ENCODE measurements around the gene RAB4B.
"Not testable (repeated sequence)": the region's sequence is repeated elsewhere in the genome, so short reads cannot be mapped to it uniquely, and the experiment has no call there.

Gene RAB4B

DNA sequence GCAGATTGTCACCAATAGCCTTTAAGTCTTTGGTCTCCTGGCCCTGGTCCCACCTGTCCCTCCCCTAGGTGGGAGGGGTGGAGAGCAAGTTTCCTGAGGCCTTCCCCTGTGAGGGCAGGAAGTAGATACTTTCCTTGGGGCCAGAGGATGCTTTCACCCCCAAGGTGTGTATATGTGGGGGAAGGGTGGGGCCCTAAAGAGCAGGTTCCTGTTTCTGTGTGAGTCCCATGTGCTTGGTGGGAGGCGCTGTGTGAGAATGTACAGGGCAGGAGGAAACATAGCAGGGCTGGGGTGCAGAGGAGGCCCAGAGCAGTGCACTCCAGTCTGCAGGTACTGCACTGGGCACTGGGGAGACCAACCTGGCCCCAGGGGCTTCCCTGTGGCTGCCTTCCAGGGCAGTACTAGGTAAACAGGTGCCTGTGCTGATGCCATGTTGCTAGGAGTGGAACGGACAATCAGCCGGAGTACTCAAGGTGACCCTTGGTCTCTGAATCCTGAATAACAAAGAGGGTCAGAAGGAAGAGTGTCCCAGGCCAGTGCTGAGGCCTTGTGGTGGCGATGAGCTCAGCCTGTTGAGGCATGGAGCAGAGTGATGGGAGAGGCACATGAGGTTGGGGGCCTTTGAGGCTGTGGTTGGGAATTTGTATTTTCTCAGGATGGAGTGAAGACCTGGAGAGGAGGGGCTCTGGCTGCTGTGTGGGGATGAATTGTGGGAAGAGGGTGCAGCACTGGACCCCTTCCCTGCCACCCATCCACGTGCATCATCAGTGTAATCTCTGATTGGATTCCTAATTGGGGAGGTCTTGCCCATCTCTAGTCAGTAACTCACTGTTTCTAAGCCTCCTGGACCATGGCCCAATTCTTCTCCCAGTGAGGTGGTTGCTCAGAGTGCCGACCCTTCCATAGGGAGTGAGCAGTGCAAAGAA, 26.1 kb downstream of the RAB4B start:
- DNase-seq (ENCODE audit: low read depth): no peak

DNA sequence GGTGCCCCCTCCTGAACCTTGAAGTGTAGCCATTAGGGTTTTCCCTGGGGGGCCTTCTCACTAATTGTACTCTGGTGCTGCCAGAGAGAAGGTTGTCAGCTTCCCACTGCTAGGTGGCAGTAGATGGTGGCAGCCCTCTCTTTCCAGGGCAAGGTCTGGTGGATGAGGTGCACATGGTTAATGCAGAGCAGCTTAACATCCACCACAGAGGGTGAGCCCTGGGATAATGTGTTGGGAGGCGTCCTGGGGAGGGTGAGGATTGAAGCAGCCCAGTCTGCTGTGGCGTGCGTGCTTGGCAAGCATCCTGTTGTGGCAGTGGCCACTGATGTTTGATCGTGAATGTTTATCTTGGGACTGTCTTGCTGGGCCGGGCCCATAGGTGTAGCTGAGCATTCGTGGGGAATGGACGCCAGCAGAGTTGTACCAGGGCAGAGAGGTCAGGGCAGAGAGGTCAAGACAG, 26.8 kb downstream of the RAB4B start:
- no peak for DNase-seq (ENCODE audit: low read depth)

DNA sequence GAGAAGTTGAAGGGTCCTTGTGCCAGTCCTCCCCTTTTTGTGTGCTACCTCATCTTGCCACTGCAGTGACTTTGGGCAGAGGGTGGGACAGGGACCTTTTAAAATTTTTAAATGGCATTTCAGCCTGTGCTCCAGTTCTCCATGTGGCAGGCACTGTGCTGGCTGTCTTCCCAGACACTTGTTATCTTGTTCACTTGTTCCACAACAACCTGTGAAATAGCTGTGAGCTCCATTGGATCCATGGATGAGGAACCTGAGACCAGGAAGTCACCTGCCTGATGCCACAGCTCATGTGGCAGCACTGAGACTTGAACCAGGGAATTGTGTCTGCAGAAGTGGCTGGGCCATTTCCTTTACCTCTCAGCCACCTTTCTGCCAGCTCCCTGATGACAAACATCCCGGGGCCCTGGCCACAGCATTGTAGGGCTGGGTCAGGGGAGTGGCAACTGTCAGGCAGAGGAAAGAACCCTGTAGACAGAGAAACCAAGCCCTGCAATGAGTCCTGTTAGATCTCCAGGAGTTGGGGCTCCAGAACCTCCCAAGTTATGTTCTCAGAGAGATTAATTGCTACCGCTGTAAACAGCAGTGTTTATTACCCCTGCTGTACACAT, 27.3 kb downstream of the RAB4B start:
- no peak for DNase-seq (ENCODE audit: low read depth)

DNA sequence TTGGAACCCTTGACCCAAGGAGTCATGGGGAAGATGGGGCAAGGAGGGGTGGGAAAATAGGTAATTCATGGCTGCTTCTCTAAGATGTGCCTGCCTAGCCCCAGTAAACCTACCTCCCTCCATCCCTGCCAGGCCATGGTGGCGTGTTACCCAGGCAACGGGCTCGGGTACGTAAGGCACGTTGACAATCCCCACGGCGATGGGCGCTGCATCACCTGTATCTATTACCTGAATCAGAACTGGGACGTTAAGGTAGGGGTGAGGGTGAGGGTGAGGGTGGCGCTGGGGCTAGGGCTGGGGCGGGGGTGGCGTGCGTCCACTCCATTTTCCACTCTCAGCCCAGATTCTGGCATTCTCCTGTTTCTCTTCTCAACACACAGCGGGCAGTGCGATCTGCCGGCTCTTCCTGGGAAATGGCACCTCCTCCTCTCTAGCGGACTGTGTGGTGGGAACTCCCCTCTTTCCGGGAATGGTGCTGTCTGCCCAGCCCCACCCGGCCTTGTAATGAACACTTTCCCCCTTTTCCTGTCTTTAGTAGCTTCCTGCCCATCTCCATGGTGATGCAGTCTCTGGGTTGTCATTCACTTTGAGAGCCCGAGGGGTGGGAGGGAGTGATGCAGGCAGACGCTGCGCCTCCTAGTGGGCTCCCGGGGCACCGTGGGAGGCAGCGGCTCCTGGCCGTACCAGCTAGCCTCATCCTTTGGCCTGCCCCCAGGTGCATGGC, 28.5 kb downstream of the RAB4B start:
- peak; percentile 86 for DNase-seq (ENCODE audit: low read depth)

DNA sequence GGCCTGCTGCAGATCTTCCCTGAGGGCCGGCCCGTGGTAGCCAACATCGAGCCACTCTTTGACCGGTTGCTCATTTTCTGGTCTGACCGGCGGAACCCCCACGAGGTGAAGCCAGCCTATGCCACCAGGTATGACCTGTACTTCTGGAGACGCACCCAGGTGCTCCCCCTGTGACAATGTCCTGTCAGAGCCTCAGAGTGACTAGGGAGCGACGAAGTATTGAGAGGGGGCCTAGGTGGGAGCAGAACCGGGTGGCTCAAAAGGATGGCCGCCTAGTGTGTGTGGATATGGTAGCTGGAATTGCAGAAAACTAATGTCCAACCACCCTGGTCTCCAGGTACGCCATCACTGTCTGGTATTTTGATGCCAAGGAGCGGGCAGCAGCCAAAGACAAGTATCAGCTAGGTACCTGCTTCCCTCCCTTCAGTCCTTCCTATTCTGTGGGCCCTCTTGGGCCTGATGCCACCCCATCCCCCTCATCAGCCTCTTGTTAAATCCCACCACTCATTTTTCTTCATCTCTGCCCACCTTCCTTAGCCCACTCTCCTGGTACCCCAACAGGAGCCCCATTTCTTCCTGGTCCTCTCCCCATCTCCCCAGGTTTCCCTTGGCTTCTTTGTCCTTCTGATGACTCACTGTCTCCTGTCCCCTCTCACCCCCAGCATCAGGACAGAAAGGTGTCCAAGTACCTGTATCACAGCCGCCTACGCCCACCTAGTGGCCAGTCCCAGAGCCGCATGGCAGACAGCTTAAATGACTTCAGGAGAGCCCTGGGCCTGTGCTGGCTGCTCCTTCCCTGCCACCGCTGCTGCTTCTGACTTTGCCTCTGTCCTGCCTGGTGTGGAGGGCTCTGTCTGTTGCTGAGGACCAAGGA, 29.3 kb downstream of the RAB4B start:
- peak; percentile 35 for DNase-seq (ENCODE audit: low read depth)

DNA sequence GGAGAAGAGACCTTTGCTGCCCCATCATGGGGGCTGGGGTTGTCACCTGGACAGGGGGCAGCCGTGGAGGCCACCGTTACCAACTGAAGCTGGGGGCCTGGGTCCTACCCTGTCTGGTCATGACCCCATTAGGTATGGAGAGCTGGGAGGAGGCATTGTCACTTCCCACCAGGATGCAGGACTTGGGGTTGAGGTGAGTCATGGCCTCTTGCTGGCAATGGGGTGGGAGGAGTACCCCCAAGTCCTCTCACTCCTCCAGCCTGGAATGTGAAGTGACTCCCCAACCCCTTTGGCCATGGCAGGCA, 29.9 kb downstream of the RAB4B start:
- DNase-seq (ENCODE audit: low read depth): no peak

DNA sequence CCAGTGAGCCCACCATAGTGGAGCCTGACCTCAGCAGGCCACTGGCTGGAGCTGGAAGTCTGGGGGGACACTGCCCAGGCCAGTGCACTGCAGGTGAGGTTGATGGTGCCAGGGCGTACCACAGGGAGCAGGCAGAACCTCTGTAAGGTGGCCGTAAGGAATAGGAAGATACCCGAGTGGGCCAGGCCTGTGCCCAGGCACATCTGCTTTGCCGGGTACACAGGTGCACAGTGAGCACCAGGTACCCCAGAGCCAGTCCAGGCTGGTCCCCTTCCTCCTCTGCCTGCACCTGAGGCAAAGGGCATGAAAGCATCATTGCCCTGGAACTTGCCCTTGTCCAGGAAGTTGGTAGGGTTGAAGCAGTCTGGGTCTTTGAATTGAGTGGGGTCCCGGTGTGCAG, 30.4 kb downstream of the RAB4B start:
- DNase-seq (ENCODE audit: low read depth): no peak

DNA sequence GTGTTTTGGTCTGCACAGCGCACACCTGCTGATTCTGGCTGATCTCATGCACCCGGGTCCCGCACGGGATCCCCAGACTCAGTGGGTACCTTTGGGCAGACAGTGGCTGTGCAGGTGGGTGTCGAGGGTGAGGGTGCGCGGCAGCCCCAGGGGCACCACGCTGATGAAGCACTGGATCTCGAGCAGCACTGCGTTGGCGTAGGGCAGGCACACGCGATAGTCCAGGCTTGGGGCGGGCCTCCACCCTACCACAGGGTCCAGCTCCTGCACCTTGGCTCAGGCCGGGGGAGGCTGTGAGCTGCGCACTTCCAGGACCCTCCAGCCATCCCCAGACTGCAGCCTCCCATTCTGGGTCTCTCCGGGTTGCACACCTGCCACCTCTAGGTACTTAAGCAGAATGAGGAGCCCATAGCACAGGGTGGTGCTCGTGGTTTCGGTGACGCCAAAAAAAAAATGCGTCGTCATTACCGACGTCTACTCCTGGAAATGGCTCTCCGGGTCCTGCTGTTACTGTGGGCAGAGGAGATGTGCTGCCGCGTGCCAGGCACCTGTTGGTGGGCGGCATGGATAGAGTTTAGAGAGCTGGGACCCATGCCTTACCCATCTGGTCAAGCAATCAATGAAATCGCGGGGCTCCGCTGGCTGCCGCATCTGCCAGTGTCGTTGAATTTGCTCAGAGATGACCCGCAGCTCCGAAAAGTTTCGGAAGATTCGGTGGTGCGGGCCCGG, 31.5 kb downstream of the RAB4B start:
- DNase-seq (ENCODE audit: low read depth): no peak

DNA sequence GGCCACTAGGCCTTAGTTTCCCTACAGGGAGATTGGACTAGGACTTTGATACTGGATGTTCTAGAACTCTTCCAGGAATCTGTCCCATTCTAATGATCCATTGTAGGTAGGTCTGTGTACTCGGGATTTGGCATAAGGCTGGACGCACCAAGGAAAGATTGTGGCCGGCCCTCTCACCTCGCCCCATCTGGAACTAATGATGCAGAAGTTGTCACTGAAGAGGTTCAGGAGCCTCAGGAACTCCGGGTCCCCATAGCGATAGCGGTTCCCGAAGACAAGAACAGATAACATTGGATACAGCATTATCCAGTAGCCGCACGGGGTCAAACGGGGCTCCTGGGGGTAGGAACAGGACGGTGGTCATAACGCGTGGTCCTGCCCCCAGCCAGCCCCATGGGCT, 32.1 kb downstream of the RAB4B start:
- no peak for DNase-seq (ENCODE audit: low read depth)

DNA sequence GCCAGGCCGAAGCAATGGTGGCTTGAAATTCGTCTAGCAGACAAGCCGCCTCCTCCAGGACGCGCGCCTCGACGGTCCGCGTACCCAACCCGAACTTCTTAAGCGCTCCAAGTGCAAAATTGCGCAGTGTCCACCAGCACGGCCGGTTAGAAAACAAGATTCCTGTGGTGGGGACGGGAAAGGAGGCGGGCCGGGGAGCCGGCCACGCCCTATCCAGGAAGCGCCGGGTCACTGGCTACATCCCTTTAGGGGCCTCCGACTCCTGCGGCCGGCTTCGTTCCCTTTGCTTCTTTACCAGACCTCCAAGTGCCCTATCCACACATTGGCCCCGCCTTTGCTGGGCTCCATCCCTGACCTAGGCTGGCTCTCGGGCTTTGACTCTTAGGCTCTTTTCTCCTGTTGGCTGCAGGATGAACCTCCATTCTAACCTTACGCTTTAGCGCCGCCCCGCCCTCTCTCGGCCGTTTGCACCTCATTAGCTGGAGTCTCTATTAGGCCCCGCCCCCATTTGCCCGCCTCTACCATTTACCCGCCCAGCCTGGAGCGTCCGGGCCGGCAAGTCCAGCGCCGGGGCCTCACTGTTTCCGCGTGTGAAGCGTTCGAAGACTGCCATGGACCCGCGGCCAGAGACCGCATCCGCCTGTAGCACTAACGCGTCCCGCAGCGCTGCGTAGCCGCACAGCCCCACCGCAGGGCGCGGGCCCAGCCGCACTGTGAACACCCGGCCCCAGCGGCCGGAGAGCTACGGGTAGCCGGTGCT, 32.8 kb downstream of the RAB4B start:
- DNase-seq (ENCODE audit: low read depth): peak; percentile 82

DNA sequence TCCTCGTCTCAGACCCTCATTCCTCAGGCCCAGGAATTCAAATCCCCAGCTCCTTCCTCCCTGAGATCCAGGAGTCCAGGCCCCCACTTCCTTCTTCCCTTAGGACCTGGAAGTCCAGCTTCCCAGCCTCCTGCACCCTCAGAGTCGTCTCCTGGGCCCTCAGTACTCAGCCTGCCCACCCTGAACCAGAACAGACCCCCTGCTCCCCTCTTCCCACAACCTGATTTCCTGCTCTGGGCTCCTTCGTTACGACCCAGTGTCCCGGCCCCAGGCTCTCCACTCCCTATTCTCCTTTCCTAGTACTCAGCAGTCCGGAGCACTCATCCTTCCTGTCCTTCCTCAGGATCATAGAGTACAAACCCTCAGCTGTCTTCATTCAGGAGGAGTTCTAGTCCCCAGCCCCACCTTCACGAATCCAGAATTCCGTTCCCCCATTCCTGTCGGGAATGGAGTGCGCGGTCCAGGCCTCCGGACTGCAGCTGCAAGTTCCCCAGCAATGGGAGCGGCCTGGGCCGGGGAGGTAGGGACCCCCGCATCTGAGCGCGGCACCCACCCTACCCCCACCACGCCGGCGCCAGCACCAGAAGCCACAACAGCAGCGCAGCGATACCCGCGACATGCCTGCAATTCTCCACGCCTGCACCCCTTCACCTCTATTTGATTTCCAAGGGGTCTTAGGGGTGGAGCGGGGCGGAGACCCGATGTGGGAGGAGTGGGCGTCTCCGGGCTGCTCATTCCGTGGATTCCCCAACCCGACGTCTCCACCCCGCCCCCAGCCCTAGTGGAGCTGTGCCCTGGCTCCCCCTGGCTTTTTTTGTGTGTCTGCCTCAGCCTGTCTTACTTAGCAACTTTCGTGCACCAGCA, 33.7 kb downstream of the RAB4B start:
- no peak for DNase-seq (ENCODE audit: low read depth)

DNA sequence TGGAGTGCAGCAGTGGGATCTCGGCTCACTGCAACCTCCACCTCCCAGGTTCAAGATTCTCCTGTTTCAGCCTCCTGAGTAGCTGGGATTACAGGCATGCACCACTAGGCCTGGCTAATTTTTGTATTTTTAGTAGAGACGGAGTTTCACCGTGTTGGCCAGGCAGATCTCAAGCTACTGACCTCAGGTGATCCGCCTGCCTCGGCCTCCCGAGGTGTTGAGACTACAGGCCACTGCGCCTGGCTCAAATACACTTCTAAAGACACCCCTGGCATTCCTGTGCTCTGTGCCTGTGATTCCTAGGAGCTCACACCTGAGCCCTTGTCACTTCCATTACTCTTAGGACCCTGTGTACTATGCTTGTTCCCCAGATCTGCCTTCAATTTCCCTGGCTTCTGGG, 34.5 kb downstream of the RAB4B start:
- DNase-seq (ENCODE audit: low read depth): not testable (repeated sequence)

DNA sequence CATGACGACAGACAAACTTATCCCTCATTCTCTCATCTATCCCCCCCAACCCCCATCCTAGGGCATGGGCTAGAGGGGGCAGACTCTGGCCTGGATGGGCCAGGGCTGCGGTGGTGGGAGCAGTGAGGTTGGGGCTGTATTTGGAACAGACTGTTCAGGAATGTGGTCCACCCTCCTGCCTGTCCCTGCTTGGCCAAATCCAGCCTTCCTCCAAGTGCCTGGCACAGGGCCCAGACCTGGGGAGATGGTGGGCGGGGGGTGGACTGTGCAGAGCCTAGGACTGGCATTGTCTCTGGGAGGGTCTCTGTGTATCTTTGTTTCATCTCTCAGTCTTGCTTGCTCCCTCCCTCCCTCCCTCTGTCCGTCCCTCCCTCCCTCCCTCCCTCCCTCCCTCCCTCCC, 35.1 kb downstream of the RAB4B start:
- no peak for DNase-seq (ENCODE audit: low read depth)

DNA sequence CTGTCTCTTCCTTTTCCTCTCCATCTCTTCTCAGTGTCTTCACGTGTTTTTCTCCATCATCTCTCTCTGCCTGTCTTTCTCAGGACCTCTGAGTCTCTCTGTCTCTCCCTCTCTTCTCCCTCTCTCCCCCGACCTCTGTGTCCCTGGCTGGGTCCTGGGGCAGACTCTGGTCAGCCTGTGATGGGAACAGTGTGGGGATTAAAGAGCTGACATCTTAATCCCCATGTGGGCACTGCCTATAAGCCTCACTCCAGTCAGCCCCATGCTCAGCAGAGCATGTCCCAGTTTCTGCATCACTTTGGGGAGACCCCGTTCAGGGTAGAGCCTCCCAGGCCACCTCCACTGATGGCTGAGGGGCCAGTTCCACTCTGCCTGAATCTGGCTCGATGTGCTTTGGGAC, 37.2 kb downstream of the RAB4B start:
- DNase-seq (ENCODE audit: low read depth): no peak

DNA sequence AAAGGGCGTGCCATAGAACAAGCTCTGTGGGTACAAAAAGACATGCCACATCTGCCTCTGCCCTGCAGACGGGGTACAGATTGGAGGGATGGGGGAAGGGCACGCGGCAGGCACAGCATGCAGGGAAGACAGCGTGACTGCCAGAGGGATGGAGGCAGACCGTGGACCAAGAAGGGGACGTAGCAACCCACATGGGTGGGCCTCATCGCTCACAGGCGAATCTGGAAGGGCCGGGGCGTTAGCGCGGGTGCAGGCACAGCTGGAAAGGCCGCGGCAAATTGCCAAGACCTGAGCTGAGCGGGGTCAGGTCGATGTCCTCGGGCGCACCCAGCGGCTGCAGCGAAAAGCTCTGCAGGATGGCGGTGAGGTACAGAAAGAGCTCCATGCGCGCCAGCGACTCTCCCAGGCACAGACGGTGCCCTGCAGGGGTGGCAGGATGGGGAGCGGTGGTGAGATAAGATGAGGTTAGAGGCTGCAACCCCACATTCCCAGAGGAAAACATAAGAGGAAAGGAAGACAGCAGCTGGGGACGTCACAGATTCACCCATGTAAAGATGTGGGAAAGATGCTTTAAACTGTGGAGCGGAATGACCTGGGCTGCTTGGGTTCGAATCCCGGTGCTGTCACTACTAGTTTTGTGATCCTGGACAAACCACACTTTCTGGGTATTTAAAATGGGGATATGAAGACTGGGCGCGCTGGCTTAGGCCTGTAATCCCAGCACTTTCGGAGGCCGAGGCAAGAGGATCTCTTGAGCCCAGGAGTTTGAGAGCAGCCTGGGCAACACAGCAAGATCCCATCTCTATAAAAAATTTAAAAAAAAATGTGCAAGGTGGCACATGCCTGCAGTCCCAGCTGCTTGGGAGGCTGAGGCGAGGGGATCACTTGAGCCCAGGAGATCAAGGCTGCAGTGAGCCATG, 40.7 kb downstream of the RAB4B start:
- peak; percentile 53 for DNase-seq (ENCODE audit: low read depth)

DNA sequence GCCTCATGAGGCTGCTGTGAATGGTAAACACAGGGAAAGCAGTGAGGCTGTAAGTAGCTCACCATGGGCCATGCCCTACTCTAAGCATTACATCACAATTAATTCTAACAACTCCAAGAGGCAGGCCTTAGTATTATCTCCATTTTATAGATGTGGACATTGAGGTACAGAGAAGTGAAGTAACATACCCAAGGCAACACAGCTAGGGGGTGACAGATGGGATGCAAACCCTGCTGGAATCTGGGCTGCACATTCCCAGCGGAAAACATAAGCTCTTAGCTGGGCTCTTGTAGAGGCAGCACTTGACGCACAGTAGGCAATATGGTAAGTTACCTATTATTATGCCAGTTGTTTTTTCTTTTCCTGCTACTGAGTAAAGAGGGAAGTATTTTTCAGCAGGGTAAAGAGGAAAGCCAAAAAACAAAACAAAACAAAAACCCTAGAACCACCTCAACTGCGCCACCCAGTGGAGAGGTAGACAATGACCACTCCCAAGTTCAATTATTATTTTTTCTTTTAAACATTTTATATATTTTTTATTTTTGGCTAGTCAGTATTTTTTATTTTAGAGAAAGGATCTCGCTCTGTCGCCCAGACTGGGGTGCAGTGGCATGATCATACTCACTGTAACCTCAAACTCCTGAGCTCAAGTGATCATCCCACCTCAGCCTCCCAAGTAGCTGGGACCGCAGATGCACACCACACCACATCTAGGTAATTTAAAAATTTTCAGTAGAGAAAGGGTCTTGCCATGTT, 41.6 kb downstream of the RAB4B start:
- DNase-seq (ENCODE audit: low read depth): peak; percentile 32

DNA sequence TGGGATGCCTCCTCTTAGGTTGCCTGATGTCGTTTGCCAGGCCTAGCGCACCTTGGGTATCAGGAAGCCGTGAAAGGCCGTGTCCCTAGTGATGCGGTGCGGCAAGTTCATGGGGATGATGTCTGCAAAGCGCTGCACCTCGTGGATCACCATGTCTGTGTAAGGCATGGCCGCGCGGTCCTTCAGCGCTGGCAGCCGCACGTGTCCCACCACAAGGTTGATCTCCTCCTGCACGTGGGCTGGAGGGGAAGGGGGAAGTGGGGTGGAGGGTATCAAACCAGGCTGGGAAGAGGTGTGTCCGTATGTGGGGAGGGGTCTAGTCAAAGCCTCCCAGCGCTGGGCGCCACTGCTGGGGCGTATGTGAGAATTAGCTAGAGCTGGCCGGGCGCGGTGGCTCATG, 44.1 kb downstream of the RAB4B start:
- DNase-seq (ENCODE audit: low read depth): no peak
